Effector memory CD8-positive, alpha-beta T cell (primary cell): ENCODE results near the gene TPI1.

Experiments used
- ATAC-seq: fragments of 150-1000 bp; cut with Tn5 transposase; replicated peaks from 2 replicates; pipeline ENCODE4 v1.10.0; 2021; ENCODE audit warnings: mild to moderate bottlenecking, moderate library complexity
- DNase-seq, 3 experiments: peaks; one replicate each; pipeline ENCODE4 v3.0.0; 2021
- H3K27ac Mint-ChIP-seq, 2 donors: one replicate each; pipeline ENCODE4 v1.8.0; 2022; ENCODE audit warnings: mild to moderate bottlenecking in 2 of 2, mixed read lengths in 2 of 2, moderate library complexity in 2 of 2
- H3K27me3 Mint-ChIP-seq, 2 donors: one replicate each; pipeline ENCODE4 v1.8.0; 2022; ENCODE audit warnings: mixed read lengths in 2 of 2
- H3K36me3 Mint-ChIP-seq: one replicate; pipeline ENCODE4 v1.8.0; 2022; ENCODE audit warnings: mild to moderate bottlenecking, moderate library complexity, mixed read lengths; ENCODE audit not compliant: insufficient read depth
- H3K4me1 Mint-ChIP-seq, 2 donors: one replicate each; pipeline ENCODE4 v1.8.0; 2022; ENCODE audit warnings: low read depth in 2 of 2, mixed read lengths in 2 of 2
- H3K4me3 Mint-ChIP-seq, 2 donors: one replicate each; pipeline ENCODE4 v1.8.0; 2022; ENCODE audit warnings: mild to moderate bottlenecking in 2 of 2, mixed read lengths in 2 of 2, moderate library complexity in 2 of 2
- H3K9me3 Mint-ChIP-seq, 2 donors: one replicate each; pipeline ENCODE4 v1.8.0; 2022; ENCODE audit warnings: mixed read lengths in 2 of 2
- total RNA-seq, 9 experiments: gene quantifications; one replicate each; lab custom pipeline; 2026; lab: John Stamatoyannopoulos, UW

TPI1 gene
- 147 to 817 (median 264) reads per million in 9 experiments for total RNA-seq

DNA sequence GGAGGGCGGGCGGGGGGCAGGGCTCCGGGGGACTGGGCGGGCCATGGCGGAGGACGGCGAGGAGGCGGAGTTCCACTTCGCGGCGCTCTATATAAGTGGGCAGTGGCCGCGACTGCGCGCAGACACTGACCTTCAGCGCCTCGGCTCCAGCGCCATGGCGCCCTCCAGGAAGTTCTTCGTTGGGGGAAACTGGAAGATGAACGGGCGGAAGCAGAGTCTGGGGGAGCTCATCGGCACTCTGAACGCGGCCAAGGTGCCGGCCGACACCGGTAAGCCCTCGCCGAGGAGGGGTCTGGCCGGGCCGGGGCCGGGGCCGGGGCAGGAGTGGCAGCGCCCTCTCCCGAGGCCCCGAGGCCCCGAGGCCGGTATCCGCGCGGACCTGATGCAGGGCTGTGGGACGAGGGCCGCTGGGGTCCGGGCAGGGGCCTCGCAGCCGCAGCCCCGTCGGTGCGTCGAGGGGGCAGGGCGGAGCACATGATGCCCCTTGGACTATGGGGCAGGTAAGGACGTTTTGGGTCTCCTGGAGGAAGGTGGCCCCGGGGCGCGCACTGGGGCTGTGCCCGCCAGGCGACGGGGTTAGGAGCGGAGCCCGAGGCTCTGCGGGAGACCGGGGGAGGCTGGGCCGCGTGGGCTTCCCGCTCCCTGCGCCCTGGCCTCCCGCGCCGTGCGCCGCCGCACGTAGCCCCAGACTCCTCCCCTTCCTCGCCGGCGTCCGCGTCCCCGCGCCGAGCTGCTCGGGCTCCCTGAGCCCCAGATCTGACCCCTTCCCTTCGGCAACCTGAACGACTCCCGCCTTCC, at the start of gene TPI1:
Gene TPI1, plus strand, starts transcription at position 119 of the 798 bp plus-strand sequence. Its CDS starts 36 bp downstream, at position 155.
- peak; percentile 55 to 61 (median 57) for DNase-seq
- peak within 1 kb of the TSS; percentile 83 to 89 for H3K27ac Mint-ChIP-seq
- H3K27me3 Mint-ChIP-seq, result no peaks in the 10 kb centered on the region
- peak; percentile 76 for ATAC-seq
- no peaks in the 10 kb centered on the region for H3K9me3 Mint-ChIP-seq
- H3K36me3 Mint-ChIP-seq, result peaks cover 37% of the 10 kb centered on the region
- H3K4me3 Mint-ChIP-seq, result peak within 1 kb of the TSS; percentile 85 to 87
- peaks cover 40 to 41% of the 10 kb centered on the region in 2 donors for H3K4me1 Mint-ChIP-seq

- H3K27ac Mint-ChIP-seq, result no peak overlapping the region
- DNase-seq (no peak), ATAC-seq (no peak)
- H3K4me1 Mint-ChIP-seq, result peaks cover 4 to 11% of the 10 kb centered on the region in 2 donors
- H3K9me3 Mint-ChIP-seq, result no peaks in the 10 kb centered on the region
- H3K36me3 Mint-ChIP-seq, result no peaks in the 10 kb centered on the region
- H3K27me3 Mint-ChIP-seq, result peaks cover 33 to 46% of the 10 kb centered on the region in 2 donors
- no peak overlapping the region for H3K4me3 Mint-ChIP-seq
These were observed 49.6 kb upstream of the TPI1 start for GRCh38 chr12:6817662-6818157.

GRCh38 chr12:6818222-6818621, 49.1 kb upstream of the TPI1 start:
- no peaks in the 10 kb centered on the region for H3K36me3 Mint-ChIP-seq
- H3K4me3 Mint-ChIP-seq, result no peak overlapping the region
- H3K4me1 Mint-ChIP-seq, result peaks cover 4 to 11% of the 10 kb centered on the region in 2 donors
- H3K9me3 Mint-ChIP-seq, result no peaks in the 10 kb centered on the region
- DNase-seq, result no peak
- H3K27ac Mint-ChIP-seq, result no peak overlapping the region
- no peak for ATAC-seq
- H3K27me3 Mint-ChIP-seq, result peaks cover 38 to 51% of the 10 kb centered on the region in 2 donors

DNA sequence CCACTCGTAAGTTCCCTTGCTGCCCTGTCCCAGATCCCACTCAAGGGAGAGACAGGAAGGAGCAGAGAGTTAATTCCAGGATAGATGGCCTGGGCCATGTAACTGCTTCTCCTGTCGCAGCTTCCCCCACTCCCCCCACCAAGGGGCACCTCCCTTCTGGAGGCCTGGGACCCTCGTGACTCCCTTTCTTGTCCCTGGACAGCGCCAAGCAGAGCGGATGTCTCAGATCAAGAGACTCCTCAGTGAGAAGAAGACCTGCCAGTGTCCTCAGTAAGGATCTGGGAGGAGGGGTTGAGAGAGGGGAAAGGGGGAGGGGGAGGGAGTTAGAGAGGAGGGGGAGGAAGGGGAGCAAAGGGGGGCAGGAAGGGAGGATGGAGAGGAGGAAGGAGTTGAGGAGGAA, 48.7 kb upstream of the TPI1 start:
- Mint-ChIP-seq H3K27ac (no peak overlapping the region), H3K9me3 (no peaks in the 10 kb centered on the region), H3K4me1 (peaks cover 4 to 11% of the 10 kb centered on the region in 2 donors), H3K27me3 (peaks cover 42 to 55% of the 10 kb centered on the region in 2 donors), H3K36me3 (no peaks in the 10 kb centered on the region), H3K4me3 (no peak overlapping the region)
- DNase-seq (no peak), ATAC-seq (no peak)

- Mint-ChIP-seq H3K27me3 (peaks cover 41 to 56% of the 10 kb centered on the region in 2 donors), H3K4me3 (no peak overlapping the region), H3K27ac (no peak overlapping the region), H3K4me1 (peaks cover 4 to 11% of the 10 kb centered on the region in 2 donors), H3K9me3 (no peaks in the 10 kb centered on the region), H3K36me3 (no peaks in the 10 kb centered on the region)
- DNase-seq (no peak), ATAC-seq (no peak)
These were observed 48.0 kb upstream of the TPI1 start for GRCh38 chr12:6819106-6820030.

DNA sequence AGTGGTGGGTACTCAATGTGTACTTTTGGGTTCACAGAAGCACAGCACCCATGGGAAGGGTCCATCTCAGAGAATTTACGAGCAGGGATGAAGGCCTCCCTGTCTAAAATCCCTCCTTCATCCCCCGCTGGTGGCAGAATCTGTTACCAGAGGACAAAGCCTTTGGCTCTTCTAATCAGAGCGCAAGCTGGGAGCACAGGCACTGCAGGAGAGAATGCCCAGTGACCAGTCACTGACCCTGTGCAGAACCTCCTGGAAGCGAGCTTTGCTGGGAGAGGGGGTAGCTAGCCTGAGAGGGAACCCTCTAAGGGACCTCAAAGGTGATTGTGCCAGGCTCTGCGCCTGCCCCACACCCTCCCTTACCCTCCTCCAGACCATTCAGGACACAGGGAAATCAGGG, 47.2 kb upstream of the TPI1 start:
- H3K9me3 Mint-ChIP-seq, result no peaks in the 10 kb centered on the region
- no peak for ATAC-seq
- H3K4me3 Mint-ChIP-seq, result no peak overlapping the region
- no peak overlapping the region for H3K27ac Mint-ChIP-seq
- peaks cover 5 to 11% of the 10 kb centered on the region in 2 donors for H3K4me1 Mint-ChIP-seq
- peaks cover 43 to 56% of the 10 kb centered on the region in 2 donors for H3K27me3 Mint-ChIP-seq
- no peaks in the 10 kb centered on the region for H3K36me3 Mint-ChIP-seq
- no peak for DNase-seq

GRCh38 chr12:6821591-6822425, 45.5 kb upstream of the TPI1 start, which contains the start of gene GPR162:
TSS of gene GPR162 (plus strand) at chr12:6821821. CDS start at chr12:6823899, 2,078 bp downstream.
- no peak for DNase-seq
- peaks cover 59 to 67% of the 10 kb centered on the region in 2 donors for H3K27me3 Mint-ChIP-seq
- no peak for ATAC-seq

DNA sequence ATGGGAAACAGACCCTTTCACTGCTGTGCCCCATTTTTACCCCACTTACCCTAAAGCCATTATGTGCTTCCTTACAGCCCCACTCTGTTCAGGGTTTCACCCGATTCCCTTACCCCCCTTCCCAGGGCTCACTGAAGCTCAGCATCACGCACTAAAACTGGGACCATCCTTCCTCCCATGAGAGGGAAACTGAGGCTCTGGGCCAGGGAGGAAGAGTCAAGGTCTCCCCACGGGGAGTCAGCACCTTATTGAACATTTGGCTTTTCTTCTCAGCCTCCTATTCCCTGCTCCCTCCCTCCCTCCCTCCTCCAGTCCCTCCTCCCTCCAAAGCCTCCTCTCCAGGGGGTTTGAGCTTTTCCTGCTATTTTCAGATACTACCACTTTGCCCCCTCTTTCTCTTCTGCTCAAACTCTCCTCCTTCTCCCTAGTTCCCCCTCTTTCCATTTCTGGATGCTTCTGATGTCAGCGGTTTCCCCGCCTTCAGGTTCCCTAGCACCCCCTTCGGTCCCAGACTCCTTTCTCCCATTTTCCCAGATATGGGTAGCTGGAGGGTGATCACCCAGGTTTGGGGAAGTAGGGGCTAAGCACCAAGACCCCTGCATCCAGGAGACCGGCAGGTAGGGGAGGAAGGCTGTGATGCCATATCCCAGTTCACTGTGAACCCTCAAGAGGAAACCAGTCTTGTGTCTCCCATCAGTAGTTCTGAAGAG, 44.8 kb upstream of the TPI1 start:
- H3K36me3 Mint-ChIP-seq, result no peaks in the 10 kb centered on the region
- no peak for ATAC-seq
- DNase-seq, result no peak
- H3K4me3 Mint-ChIP-seq, result peak overlapping the region; percentile 51 to 58
- peaks cover 13 to 21% of the 10 kb centered on the region in 2 donors for H3K4me1 Mint-ChIP-seq
- peak overlapping the region in 1 of 2 donors; percentile 7 for H3K27ac Mint-ChIP-seq
- H3K27me3 Mint-ChIP-seq, result peaks cover 67 to 75% of the 10 kb centered on the region in 2 donors
- no peaks in the 10 kb centered on the region for H3K9me3 Mint-ChIP-seq

More at GRCh38 chr12:6821591-6822425, 45.5 kb upstream of the TPI1 start, which contains the start of gene GPR162:
- H3K4me3 Mint-ChIP-seq, result peak within 1 kb of the TSS; percentile 53 to 58
- H3K27ac Mint-ChIP-seq, result no peak within 1 kb of the TSS
- peaks cover 8 to 16% of the 10 kb centered on the region in 2 donors for H3K4me1 Mint-ChIP-seq
- no peaks in the 10 kb centered on the region for H3K36me3 Mint-ChIP-seq
- no peaks in the 10 kb centered on the region for H3K9me3 Mint-ChIP-seq

DNA sequence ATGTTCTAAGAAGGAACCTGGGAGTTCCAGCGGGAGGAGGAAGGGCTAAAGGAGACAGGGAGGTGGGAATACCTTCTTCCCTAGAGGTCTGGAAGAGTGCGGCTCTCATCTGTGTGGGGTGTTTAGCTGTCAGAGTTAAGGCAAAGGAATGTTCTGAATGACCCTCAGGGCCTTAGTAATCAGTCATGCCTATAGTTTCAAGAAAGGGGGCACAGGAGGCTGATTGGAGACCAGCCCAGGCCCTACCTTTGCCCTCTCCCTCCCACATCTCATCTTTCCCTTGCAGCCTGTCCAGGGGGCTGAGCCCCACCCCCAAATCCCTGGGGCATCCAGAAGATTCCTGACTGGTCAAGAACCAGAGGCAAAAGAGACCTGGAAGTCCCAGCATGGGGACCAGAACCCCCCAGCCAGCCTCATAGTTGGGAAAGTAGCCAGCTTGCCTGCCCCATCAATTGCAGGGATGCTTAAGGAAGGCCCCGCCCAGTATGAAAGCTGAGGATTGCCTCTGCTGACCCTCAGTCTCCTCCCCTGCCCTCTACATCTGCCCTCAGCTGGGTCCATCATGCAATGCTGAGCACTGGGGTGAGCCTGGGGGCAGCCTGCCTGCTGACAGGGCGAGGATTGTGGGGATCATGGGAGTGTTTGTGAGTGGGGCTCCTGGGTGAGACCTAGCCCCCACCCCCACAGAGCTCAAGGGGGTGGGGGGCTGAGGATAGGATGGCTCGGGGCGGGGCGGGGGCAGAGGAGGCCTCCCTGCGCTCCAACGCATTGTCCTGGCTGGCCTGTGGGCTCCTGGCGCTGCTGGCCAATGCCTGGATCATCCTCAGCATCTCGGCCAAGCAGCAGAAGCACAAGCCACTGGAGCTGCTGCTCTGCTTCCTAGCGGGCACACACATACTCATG, 43.9 kb upstream of the TPI1 start:
- no peak for DNase-seq
- H3K36me3 Mint-ChIP-seq, result no peaks in the 10 kb centered on the region
- no peaks in the 10 kb centered on the region for H3K9me3 Mint-ChIP-seq
- H3K27ac Mint-ChIP-seq, result peak overlapping the region in 1 of 2 donors; percentile 7
- no peak overlapping the region for H3K4me3 Mint-ChIP-seq
- peaks cover 16 to 25% of the 10 kb centered on the region in 2 donors for H3K4me1 Mint-ChIP-seq
- ATAC-seq, result no peak
- peaks cover 73 to 84% of the 10 kb centered on the region in 2 donors for H3K27me3 Mint-ChIP-seq

GRCh38 chr12:6824085-6824775, 43.1 kb upstream of the TPI1 start:
- H3K27me3 Mint-ChIP-seq, result peaks cover 77 to 91% of the 10 kb centered on the region in 2 donors
- peaks cover 1% of the 10 kb centered on the region for H3K36me3 Mint-ChIP-seq
- DNase-seq, result no peak
- H3K9me3 Mint-ChIP-seq, result no peaks in the 10 kb centered on the region
- peaks cover 21 to 30% of the 10 kb centered on the region in 2 donors for H3K4me1 Mint-ChIP-seq
- H3K4me3 Mint-ChIP-seq, result no peak overlapping the region
- ATAC-seq, result no peak
- no peak overlapping the region for H3K27ac Mint-ChIP-seq

DNA sequence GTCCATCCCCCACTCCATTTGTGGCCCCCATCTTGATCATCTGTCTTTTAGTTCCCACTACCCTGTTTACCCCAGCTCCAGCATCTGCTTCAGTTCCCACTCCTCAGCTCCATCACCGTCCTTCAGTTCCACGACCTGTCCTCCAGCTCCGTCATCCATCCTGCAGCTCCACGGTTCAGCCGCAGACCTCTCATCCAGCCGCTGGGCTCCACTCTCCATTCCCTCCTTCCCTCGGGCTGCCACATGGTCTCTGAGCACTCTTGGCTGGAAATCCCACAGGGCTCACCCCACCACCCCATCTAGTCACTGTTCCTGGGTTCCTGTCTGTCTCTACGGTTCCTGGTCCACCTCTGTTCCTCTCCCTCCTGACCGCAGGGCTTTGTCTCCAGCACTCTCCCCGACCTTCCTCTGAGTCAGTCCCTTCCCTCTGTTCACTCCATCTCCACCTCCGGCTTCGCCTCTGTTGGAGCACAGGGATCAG, 42.4 kb upstream of the TPI1 start:
- Mint-ChIP-seq H3K4me3 (no peak overlapping the region), H3K36me3 (peaks cover 5% of the 10 kb centered on the region), H3K27me3 (peaks cover 80 to 96% of the 10 kb centered on the region in 2 donors), H3K9me3 (no peaks in the 10 kb centered on the region), H3K27ac (no peak overlapping the region), H3K4me1 (peaks cover 24 to 34% of the 10 kb centered on the region in 2 donors)
- no peak for ATAC-seq
- DNase-seq, result no peak
